Stomach (tissue), 4 donors: ENCODE measurements around the gene CMTM7.

Source experiments
- EP300 ChIP-seq: sonication (generic); formaldehyde crosslinking; IDR thresholded peaks from one replicate; pipeline ENCODE4 v1.6.1; 2017; ENCODE audit warnings: antibody characterized with exemption
- TF ChIP-seq, protein P1 (sequence below), 7 experiments: fragments of 450-650 bp in 4 of 7; fragments of 200-600 bp in 3 of 7; sonication (generic) in 3 of 7; IDR thresholded peaks; one replicate each; pipeline ENCODE4 v1.5.1; 2016 to 2019; ENCODE audit warnings: antibody characterized with exemption in 7 of 7, control low read depth in 2 of 7, mild to moderate bottlenecking in 1 of 7

DNA sequence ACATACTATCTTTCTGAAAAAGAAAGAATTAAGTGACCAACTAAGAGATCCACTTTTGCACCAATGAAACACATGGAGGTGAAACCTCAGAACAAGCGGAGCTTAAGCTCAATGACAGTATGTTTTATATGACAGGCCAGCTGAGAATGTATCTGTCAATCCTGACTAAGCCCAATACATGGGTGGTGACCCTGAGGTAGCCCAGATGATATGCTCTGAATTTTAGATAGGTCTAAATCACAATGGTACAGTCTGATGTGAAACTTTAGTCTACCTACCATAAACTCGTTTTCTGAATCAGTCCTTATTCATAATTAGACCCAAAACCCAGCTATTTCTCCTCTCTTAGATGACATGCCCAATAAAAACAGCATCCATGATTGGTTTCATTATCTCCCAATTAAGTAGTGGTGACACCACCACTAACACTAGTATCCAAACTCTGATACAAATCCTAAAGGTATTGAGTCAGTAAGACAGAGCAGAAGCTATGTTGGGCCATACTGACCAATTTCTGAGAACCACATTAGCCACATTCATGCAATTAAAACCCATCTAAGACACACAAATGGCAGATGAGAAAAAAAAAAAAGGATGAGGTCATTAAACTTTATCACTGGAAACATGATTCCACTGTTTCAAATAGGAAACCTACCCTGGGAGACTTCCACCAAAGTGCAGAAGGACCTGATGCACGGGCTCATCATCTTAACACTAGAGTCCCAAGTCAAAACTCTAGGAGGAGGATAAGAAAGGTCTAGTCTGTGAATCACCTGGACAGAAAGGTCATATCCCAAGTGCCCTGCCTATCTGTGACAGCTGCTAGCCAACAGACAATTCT, 90.4 kb downstream of the CMTM7 start:
- TF ChIP-seq, protein P1, sequence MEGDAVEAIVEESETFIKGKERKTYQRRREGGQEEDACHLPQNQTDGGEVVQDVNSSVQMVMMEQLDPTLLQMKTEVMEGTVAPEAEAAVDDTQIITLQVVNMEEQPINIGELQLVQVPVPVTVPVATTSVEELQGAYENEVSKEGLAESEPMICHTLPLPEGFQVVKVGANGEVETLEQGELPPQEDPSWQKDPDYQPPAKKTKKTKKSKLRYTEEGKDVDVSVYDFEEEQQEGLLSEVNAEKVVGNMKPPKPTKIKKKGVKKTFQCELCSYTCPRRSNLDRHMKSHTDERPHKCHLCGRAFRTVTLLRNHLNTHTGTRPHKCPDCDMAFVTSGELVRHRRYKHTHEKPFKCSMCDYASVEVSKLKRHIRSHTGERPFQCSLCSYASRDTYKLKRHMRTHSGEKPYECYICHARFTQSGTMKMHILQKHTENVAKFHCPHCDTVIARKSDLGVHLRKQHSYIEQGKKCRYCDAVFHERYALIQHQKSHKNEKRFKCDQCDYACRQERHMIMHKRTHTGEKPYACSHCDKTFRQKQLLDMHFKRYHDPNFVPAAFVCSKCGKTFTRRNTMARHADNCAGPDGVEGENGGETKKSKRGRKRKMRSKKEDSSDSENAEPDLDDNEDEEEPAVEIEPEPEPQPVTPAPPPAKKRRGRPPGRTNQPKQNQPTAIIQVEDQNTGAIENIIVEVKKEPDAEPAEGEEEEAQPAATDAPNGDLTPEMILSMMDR (IDR thresholded peaks at IDR 0.05) = no peak
- no peak for TF ChIP-seq EP300
